OCI-LY1 (cell line): Measurements from ENCODE around the gene HPCAL4.

ENCODE experiments used
- H2AFZ ChIP-seq: fragments of 200-600 bp; sonication (generic), shearing (Covaris generic); 2 replicates; pipeline ENCODE4 v1.6.0; 2014; ENCODE audit warnings: antibody characterized with exemption, mild to moderate bottlenecking, low read length
- H3F3A ChIP-seq: fragments of 200-600 bp; sonication (generic), shearing (Covaris generic); 2 replicates; pipeline ENCODE4 v1.6.0; 2014; ENCODE audit warnings: mild to moderate bottlenecking, antibody characterized with exemption, low read length, moderate library complexity; ENCODE audit not compliant: insufficient read depth
- H3K27ac ChIP-seq: fragments of 200-600 bp; sonication (generic); 2 replicates; pipeline ENCODE4 v1.5.1; 2014; ENCODE audit warnings: low read length, mixed run types, mild to moderate bottlenecking, low read depth; ENCODE audit not compliant: poor library complexity, severe bottlenecking
- H3K27me3 ChIP-seq: fragments of 200-600 bp; sonication (generic); 2 replicates; pipeline ENCODE4 v1.6.0; 2014; ENCODE audit warnings: antibody characterized with exemption, mild to moderate bottlenecking, low read length, moderate library complexity; ENCODE audit not compliant: insufficient read depth
- H3K36me3 ChIP-seq: fragments of 200-600 bp; sonication (generic); 2 replicates; pipeline ENCODE4 v1.6.1; 2014; ENCODE audit warnings: mild to moderate bottlenecking, antibody characterized with exemption, low read length, moderate library complexity, mixed read lengths; ENCODE audit not compliant: insufficient read depth
- H3K4me1 ChIP-seq: fragments of 200-600 bp; sonication (generic); 2 replicates; pipeline ENCODE4 v1.5.1; 2014; ENCODE audit warnings: mild to moderate bottlenecking, low read length, moderate library complexity; ENCODE audit not compliant: insufficient read depth, severe bottlenecking
- H3K4me2 ChIP-seq: fragments of 200-600 bp; sonication (generic), shearing (Covaris generic); 2 replicates; pipeline ENCODE4 v1.6.1; 2014; ENCODE audit warnings: low read length
- H3K4me3 ChIP-seq: fragments of 200-600 bp; sonication (generic); 2 replicates; pipeline ENCODE4 v1.5.1; 2014; ENCODE audit warnings: low read length, low read depth, mild to moderate bottlenecking, mixed read lengths; ENCODE audit not compliant: poor library complexity, severe bottlenecking
- H3K79me2 ChIP-seq: fragments of 200-600 bp; shearing (Covaris generic); 2 replicates; pipeline ENCODE4 v1.6.1; 2016; ENCODE audit warnings: mixed run types, low read length, mixed read lengths; ENCODE audit not compliant: insufficient read depth
- H3K9ac ChIP-seq: fragments of 200-600 bp; sonication (generic), shearing (Covaris generic); 2 replicates; pipeline ENCODE4 v1.6.1; 2014; ENCODE audit warnings: mild to moderate bottlenecking, low read length, mixed read lengths
- H3K9me2 ChIP-seq: fragments of 200-600 bp; sonication (generic), shearing (Covaris generic); 2 replicates; pipeline ENCODE4 v1.6.1; 2014; ENCODE audit warnings: low read depth, mild to moderate bottlenecking, low read length, mixed read lengths
- H3K9me3 ChIP-seq: fragments of 200-600 bp; shearing (Covaris generic); 2 replicates; pipeline ENCODE4 v1.6.1; 2014; ENCODE audit warnings: low read length, mixed read lengths
- H4K20me1 ChIP-seq: fragments of 200-600 bp; sonication (generic), shearing (Covaris generic); 2 replicates; pipeline ENCODE4 v1.6.0; 2016; ENCODE audit warnings: mild to moderate bottlenecking, low read length; ENCODE audit not compliant: insufficient read depth
- CTCF ChIP-seq: fragments of 200-600 bp; sonication (generic), shearing (Covaris generic); IDR thresholded peaks from 2 replicates; pipeline ENCODE4 v1.5.1; 2017; ENCODE audit warnings: mild to moderate bottlenecking, antibody characterized with exemption, low read length, moderate library complexity, mixed read lengths
- EZH2 ChIP-seq: fragments of 200-600 bp; sonication (generic), shearing (Covaris generic); IDR thresholded peaks from 2 replicates; pipeline ENCODE4 v1.8.0; 2017; ENCODE audit warnings: borderline replicate concordance, mixed run types, mild to moderate bottlenecking, antibody characterized with exemption, low read length, moderate library complexity, mixed read lengths

HPCAL4 gene

GRCh38 chr1:39713557-39713956 is 22.3 kb upstream of the HPCAL4 start:
- Histone ChIP-seq H3K9ac (no peak overlapping the region), H3K4me1 (no peaks in the 10 kb centered on the region), H3K9me3 (no peaks in the 10 kb centered on the region), H3K9me2 (no peaks in the 10 kb centered on the region), H3K4me3 (no peak overlapping the region), H3K36me3 (no peaks in the 10 kb centered on the region), H3K79me2 (no peaks in the 10 kb centered on the region), H3K27me3 (no peaks in the 10 kb centered on the region), H3F3A (no peaks in the 10 kb centered on the region), H2AFZ (no peak overlapping the region), H4K20me1 (no peaks in the 10 kb centered on the region), H3K27ac (no peak overlapping the region), H3K4me2 (no peak overlapping the region)
- TF ChIP-seq EZH2 = no peak
- no peak for TF ChIP-seq CTCF

- H3K27ac ChIP-seq = no peak overlapping the region
- no peak for TF ChIP-seq EZH2
- TF ChIP-seq CTCF = no peak
- no peaks in the 10 kb centered on the region for H4K20me1 ChIP-seq
- no peak overlapping the region for H2AFZ ChIP-seq
- H3K36me3 ChIP-seq = no peaks in the 10 kb centered on the region
- no peaks in the 10 kb centered on the region for H3K9me3 ChIP-seq
- no peaks in the 10 kb centered on the region for H3K9me2 ChIP-seq
- no peak overlapping the region for H3K9ac ChIP-seq
- no peak overlapping the region for H3K4me2 ChIP-seq
- no peaks in the 10 kb centered on the region for H3K27me3 ChIP-seq
- no peaks in the 10 kb centered on the region for H3K4me1 ChIP-seq
- H3K4me3 ChIP-seq = no peak overlapping the region
- H3K79me2 ChIP-seq = no peaks in the 10 kb centered on the region
- no peaks in the 10 kb centered on the region for H3F3A ChIP-seq
Observed at GRCh38 chr1:39711966-39712340, 20.7 kb upstream of the HPCAL4 start.

GRCh38 chr1:39711104-39711965 is 20.1 kb upstream of the HPCAL4 start:
- Histone ChIP-seq H4K20me1 (no peaks in the 10 kb centered on the region), H3K9me2 (no peaks in the 10 kb centered on the region), H3K4me3 (no peak overlapping the region), H3K4me1 (no peaks in the 10 kb centered on the region), H3K27ac (no peak overlapping the region), H3K4me2 (no peak overlapping the region), H3F3A (no peaks in the 10 kb centered on the region), H2AFZ (no peak overlapping the region), H3K79me2 (no peaks in the 10 kb centered on the region), H3K9me3 (no peaks in the 10 kb centered on the region), H3K36me3 (no peaks in the 10 kb centered on the region), H3K27me3 (no peaks in the 10 kb centered on the region), H3K9ac (no peak overlapping the region)
- TF ChIP-seq CTCF (0 out of 2 replicates have a peak, but pooled peaks have one; percentile 17), EZH2 (no peak)
